Hematopoietic multipotent progenitor cell treated with erythropoietin and hydrocortisone succinate and interleukin-3 and kit ligand, for 17 days (in vitro differentiated cells): ENCODE results near the gene COL2A1.

ENCODE experiments used
- DNase-seq: peaks from one replicate; pipeline ENCODE4 v3.0.0-alpha.2; 2015; ENCODE audit warnings: low spot score

The COL2A1 gene

DNA sequence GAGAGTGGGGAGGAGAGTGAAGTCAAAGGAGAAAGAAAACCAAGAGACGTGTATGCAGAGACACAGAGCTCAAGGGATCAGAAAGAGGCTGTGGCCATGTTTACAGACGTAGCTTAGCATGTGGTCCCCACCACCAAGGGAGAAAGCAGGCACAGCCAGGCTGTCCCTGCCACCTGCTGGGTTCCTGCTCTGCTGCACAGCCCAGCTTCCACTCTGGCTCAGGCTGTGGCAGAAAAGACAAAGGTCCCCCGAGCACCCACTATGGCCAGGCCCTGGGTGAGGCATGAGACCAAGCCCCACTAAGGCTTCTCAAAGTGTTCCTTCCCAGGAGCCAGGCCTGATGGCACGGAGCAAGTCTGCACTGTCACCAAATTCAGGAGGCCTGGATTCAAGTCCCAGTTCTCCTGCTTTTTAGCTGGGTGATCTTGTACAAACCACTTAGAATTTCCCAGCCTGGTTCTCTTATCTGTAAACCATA, 25.9 kb upstream of the COL2A1 start:
- DNase-seq, result no peak

DNA sequence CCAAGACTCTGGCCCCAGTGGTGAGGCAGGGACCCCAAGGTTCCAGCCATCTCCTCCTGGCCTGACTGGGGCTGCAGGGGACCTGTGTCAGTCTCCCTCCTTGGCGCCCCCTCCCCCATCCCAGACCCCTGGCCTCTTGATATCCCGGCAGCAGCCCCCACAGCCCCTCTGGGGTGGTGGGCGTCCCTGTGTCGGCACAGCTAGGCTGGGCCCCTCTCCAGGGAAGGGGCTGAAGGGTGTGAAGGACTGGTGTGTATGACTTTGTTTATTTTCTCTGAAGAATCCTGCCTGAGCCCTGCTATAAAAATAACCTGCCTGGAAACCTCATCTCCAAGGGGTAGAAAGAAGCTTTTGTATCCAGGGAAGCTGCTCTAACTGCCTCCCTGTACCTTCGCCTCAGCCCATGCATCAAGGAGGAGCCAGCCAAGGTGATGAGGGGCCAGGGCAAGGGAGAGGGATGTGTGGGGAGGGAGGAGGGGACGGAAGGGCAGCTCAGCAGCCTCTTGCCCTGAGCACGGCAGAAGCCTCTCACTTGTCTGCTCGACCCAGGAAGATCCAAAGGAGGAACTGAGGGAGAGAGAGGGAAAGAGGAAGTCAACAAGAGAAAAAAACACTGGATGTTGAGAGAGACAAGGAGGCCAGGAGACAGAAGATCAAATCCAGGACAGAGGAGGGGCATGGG, 25.4 kb upstream of the COL2A1 start:
- no peak for DNase-seq

DNA sequence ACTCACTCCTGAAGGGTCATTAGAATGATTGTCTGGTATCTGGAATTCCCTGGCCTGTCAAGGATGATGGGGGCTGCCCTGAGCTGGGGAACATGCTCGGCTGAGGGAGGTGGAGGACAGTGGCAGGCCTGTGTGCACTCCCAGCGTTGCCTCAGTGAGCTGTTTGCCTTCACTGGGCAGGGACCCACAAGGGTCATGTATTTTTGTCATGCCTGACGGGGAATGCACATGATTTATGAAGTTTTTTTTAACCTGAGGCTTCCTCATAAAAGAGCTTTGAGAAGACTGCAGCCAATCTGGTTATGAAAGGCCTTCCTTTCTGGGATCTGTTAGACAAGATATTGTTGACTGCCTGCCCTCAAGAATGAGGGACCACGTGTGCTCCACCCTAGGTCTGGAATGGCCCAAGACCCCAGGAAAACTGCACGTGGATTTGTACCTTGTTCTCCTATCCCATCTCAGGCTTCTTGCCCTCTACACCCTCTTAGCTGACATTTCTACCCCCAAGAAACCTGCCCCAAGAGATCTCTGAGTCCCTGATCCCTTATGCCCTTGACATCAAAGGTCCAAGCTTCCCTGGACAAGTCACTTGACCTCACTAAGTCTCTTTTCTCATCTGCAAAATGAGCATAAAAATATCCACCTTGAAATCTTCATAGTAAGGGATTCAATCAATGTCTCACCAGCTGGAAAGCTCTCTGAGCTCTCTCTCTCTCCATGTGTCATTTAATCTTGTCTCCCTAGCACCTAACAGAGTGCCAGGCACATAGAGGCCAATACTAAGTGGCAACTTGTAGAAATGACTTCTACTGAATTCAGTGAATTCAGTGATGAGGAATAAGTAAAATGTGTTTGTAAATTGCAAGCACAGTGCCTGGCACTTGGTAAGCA, 24.5 kb upstream of the COL2A1 start:
- no peak for DNase-seq

DNA sequence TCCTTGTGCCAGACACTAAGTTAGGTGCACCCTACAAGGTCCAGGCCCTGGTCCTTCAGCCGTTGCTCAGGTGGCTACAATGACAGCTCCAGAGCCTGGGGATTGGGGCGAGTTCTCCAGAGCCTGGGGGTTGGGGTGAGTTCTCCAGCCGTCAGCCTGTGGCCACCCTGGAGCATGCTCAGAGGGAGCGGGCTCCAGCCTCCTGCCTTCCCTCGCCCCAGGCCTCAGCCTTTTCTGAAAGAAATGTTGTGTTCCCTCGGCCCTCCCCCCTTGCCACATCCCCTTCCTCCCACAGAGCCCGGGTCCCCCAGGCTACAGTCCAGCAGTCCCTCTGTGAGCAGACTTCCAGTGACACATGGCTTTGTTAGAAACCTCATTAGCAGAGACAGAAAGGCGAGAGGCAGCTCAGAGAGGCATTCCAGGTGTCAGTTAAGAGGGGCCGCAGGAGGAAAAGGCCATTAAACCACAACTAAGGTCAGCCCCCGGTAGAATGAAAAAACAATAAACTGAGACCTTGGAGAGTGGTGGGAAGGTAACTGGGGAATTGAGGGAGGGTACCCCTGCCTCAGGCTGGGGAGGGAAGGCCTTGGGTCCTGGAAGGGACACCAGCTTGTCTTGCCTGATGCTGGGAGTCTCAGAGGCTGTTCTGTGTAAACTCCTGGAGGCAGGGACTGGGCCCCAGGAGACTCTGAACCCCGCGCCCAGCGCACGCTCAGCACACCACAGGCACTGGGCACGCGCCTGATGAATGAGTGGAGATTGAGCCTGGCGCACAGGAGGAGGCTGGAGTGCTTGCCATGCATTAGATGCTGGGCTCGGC, 23.1 kb upstream of the COL2A1 start:
- no peak for DNase-seq

DNA sequence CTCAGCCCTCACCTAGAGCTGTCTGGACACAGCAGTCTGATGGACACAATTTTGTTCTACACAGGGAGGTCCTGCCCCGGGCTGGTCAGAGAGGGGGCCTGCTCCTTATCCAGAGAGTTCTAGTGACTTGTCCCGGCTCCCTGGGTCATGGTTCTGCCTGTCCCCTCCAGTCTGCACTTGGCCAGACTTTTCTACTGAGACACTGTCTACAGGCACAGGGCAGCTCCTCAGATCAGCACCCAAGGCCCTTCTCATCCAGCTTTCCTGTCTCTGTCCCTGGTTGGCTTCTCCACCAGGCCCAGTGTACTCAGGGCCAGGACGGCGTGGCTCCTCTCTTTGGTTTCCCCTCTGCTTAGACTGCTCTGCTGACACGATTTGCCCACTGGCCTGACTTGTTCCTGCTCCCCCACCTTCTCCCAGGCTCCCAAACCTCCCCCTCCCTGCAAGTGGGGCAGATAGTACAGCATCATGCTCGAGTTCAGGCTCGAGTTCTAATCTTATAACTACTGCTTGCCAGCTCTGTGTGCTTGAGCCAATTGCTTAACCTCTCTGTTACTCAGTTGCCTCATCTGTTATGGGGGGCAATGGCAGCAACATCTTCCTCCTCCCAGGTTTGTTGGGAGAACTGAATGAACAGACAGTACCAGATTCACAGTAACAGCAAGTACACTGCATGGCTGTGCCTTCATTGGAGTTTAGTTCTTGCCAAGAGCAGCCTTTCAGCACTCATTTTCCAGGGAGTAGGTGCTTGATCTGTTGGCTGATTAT, 22.0 kb upstream of the COL2A1 start:
- no peak for DNase-seq

DNA sequence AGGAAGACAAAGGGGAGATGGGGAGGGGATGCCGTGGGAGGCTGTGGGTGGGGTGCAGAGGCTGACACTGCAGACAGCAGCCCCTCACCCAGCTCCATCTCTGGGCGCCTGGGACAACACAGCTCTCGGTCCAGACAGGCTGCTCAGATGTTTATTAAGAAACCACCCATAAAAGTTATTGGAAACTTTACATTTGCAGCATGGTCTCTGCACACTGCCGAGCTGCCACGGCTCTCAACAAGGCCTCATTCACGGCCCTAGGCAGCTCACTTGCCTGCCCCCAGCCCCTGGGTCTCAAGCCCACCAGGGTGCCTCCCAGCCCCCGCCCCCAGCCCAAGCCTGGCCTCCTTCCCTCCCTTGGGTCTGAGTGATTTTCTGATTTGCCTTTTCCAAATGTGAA, 21.0 kb upstream of the COL2A1 start:
- DNase-seq, result no peak

DNA sequence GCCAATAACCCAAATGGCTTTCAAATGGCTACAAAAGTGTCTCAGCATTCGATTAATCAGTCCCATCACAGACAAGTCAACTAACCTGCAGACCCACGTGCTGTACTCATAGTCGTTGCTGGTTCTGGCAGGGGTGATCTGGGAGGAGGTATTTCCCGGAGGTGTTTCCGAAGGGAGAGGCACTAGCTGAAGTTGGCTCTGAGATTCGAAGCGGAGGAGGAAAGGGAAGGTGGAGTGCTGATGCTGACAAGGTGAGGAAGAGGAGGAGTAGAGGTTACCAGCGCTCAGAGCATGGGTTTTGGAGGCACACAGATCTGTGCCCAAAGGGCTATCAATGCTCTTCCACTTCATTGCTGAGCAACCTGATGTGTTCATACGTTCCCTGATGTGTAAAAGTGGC, 20.5 kb upstream of the COL2A1 start:
- no peak for DNase-seq

DNA sequence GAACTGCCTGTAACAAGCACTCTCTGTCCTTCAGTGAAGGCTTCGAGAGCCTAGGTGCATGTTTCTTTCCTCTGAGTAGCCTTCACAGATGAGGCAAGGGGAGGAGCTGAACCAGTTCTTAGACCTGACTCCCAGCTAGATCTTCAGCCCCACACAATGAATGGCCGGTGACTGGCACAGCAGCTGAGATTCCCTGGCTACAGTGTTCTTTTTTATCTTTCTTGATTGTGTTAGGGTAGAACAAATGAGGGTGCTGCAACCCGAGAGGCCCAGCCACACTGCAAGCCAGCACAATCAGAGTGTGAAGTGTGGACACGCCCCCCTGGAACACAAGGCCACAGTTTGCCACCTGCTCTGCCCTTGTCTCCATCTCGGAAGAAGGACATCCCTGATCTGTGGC, 19.1 kb upstream of the COL2A1 start:
- no peak for DNase-seq

DNA sequence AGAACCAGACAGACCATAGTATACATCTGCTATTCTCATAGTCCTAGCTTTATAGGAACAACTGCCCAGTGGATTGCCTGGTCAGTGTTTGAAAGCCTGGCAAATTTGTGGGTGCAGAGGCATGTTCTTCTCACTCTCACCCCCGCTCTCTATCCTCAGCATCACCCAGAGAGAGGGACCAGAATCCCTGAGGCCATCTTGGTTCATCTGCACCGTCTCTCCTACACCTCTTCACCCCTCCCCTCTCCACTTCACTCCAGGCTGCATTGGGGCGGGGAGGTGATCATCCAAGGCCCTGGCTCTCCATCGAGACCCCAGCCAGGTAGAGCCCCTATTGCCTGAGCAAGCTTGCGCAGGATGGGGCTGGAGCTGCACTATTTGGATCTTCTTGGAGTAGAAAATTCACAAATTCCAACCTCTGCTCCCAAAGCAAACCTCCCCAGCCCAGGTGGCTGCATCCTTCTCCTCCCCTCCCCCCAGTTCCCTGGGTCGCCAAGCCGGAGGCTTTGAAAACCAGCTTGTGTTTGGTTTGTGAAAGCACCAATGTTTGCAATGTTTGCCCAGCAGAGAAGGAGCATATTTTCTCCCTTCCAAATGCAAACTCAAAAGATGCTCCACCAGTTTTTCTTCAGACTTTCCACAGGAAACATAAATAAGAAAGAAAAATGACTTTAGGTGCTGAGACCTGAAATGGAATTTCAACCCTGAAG, 18.6 kb upstream of the COL2A1 start:
- DNase-seq, result no peak

DNA sequence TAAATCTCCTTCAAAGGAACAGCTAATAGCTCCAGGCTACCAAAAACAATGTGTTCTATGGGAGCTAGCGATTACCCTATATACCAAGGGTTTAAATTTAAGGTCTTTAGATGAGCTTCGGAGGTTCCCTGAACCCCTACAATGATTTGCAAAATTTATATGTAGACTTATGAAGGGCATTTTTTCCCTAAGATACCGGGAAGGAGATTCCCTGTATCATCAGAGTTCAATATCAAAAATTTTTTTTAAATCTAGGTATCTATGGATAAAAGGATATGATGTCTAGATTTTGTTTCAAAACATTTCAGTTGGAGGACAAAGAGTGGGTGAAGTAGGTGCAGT, 17.9 kb upstream of the COL2A1 start:
- no peak for DNase-seq

DNA sequence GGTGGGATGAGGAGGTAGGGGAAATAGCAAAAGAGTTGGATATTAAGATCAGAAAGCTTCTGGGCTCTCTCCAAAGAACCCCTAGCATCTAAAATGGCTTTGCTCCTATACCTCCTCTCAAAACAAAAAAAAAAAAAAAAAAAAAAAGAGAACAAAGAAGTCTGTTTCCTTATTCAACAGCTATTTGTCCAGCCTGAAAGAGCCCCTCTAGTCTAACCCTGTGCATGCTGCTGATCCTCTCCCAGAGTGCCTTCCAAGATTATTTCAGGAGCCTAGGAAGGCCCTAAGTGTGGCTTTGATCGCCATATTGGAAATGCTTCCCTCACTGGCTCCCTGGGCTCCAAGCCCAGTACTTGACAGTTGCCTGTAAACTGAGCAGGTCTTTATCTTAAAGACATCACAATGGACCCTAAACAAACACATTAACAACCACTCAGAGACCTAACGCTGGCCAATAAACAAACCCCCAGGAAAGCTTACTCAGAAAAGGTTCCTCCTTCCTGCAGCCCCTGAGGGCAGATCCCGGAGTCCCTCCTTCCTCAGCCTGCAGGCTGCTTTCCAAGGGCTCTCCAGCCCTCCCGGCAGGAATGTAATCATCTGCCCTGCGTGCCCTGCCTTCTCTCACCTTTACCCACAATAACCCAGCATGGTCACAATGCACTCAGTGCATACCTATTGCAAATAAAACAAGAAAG, 17.4 kb upstream of the COL2A1 start:
- DNase-seq, result no peak

DNA sequence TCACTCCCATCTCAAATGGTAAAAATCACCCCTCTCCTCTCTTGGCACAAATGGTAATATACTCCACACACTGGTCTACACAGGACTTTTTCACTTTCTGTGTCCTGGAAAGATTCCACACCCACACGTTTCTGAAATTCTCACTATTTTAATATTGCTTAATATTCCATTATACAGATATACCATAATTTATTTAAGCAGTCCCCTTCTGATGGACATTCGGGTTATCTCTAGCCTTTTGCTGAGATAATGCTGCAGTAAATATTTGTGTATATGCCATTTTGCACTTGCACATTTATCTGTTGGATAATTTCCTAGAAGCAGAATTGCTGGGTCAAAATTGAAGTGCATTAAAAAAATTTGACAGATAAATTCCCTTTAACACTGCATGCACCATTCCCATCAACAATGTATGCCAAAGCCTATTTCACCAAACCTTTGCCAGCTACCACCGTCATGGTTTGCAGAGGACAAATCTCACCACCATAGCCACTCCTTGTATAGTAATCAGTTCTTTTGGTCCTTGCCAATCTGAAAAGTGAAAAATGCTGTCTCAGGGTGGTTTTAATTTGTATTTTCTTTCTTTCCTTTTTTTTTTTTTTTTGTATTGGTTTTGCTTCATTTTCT, 15.5 kb upstream of the COL2A1 start:
- DNase-seq, result no peak

DNA sequence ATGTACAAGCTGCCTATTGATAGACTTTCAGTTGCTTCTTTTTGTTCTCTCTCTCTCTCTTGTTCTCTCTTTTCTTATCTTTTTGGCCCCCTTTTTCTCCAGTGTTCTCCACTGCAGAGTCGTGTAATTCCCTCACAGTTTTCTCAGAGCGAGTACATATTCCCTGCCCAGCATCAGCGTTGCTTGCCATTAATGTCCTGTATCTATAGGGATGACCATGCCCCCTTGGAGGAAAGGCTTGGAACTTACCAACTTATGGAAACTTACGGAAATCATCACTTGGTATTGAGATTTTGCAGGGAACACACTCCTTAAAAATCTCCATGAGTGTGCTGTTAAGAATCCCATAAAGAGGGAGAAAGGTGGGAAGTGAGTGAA, 14.3 kb upstream of the COL2A1 start:
- no peak for DNase-seq

DNA sequence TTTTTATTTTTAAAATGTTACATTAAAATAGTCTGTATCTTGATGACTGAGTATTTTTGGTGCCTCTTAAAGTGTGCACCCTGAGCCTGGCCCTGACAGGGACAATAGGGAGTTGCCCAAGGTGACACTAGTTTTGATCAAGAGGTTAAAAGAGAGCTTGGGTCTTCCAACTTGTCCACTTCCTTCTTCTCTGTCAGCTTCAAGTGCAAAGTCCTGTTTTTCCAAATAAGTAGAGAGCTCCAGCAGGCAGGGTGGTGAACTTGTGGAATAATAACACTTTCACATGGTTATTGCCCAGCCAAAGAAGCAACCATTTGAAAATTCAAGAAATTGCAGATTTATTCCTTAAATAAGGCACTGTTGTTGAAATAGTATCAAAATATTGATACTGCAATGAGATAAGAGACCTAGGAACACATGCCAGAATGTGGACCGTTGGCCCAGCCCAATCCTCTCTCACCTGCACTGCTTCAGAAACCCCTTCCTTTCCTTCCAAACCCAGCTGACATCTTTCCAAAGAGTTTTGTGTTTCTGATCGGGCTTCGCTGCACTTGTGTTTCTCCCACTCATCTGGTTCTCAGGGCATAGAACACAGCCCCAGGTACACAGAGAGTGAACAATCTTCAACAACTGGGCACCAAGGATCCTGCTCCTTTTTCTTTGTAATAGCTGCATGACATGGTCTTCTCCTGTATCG, 13.8 kb upstream of the COL2A1 start:
- DNase-seq, result no peak

DNA sequence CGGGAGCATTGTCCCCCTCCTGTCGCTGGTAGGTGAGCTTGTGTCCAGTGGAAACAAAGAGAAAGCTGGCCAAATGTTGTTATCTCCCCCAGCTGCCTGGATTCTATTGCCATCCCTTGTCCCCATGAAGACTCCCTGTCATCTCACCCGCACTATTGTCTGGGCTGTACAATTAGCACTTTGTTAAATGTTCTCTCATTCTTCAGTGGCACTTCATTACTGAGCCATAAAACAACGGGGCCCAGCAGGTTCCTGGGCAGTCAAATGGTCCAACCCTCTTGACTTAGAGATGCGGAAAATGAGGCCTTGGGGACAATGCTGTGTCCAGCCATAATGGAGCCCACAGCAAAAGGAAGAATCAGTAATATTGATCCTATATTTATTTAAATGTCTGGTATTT, 13.2 kb upstream of the COL2A1 start:
- no peak for DNase-seq

DNA sequence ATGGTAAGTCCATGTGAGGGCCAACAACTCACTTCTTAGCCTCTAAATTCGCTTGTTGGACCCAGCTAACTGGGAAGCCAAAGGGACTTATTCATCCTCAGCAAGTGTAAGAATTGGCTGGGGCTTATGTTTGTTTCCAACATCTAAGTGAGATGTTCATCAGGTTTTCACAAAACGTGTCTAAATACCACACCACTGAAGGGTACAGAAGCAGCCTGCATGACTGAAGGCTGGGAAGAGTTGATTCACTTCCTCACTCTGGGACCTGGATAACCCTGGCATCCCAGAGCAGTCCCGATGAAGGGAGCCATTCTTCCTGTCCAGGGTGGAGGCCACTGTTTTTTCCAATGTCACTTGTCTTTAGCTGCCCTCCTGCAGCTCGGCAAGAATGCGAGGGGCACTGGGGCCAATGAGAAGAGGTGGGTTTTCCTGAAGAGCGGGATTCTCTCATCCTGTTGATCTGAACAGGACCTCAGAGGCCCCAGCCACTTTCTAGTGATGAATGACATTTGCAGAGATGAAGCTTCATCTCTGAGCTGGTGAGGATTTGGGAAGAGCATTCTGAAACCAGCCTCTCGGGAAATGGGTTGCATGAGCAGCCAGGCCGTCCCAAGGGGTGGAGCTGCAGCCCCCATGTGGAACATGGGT, 12.2 kb upstream of the COL2A1 start:
- no peak for DNase-seq

DNA sequence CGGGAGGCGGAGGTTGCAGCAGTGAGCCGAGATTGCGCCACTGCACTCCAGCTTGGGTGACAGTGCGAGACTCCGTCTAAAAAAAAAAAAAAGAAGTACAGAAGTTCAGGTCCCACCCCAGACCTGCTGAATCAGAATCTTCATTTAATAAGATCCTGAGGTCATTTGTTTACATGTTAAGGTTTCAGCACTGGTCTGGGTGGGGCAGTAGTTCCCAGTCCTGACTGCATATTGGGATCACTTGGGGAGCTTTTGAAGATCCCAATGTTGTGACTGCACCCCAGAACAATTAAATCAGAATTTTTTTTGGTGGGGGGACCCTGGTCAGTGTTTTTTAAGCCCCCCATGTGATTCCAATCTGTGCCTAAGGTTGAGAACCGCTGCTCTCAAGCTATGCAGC, 11.7 kb upstream of the COL2A1 start:
- no peak for DNase-seq

DNA sequence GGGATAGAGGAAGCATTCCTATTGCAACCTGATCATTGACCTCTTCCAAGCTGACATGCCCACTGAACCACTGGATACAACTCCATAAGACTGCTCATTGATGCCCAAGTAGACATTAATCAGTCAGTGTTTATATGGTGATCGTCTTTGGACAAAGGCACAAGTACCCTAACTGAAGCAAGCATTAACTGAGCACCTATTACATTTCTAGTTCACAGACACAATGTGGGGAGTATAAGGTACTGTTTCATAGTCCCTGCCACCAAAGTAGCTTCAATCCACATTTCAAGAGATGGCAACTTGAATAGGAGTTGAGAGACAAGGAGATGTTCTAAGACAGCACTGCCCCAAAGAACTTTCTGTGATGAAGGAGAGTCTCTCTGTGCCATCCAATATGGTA, 10.9 kb upstream of the COL2A1 start:
- DNase-seq, result no peak

DNA sequence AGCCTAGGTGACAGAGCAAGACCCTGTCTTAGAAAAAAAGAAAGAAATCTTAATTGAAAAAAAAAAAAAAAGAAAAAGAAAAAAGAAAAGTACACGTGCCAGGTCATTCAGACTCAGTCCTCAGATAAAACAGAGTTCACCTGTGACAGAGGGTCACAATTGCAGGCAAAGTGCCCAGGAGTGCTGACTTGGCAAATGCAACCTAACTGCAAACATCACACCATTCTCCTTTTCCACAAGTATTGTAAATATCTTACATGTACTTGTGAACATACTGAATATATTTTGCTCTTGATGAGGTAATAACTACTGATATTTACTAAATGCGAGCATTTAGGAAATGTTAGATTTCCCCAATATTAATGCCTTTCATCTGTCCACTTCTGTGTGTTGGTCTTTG, 9.0 kb upstream of the COL2A1 start:
- no peak for DNase-seq
